HG03025 (cell line): ENCODE data around the gene ALPL.
"Not testable (repeated sequence)": the region's sequence is repeated elsewhere in the genome, so short reads cannot be mapped to it uniquely, and the experiment has no call there.

Experiments
- ATAC-seq: cut with Tn5 transposase; IDR thresholded peaks from one replicate; pipeline ENCODE4 v1.9.1; 2021; ENCODE audit warnings: mild to moderate bottlenecking, moderate library complexity; ENCODE audit not compliant: unreplicated experiment, low FRiP score

The ALPL gene

DNA sequence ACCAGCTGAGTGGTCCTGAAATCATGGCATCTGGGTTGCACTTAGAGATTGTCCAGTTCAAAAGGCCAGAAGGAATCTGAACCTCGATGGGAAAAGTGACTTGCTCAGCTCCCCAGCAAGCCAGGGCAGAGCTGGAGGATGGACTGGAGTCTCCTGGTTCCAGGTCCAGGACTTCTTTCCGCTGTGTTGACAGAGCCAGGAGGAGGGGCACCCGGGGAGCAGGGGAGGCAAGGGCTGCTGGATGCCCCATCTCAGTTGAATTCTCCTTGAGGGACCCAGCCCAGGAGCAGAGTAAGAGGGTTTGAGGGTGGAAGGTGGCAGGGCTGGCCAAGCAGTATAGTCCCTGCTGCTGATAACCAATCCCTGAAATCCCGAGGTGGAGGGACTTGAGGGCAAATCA lies 2.4 kb upstream of the ALPL start:
- no peak for ATAC-seq

GRCh38 chr1:21507511-21508270 lies 1.5 kb upstream of the ALPL start:
- ATAC-seq = no peak

DNA sequence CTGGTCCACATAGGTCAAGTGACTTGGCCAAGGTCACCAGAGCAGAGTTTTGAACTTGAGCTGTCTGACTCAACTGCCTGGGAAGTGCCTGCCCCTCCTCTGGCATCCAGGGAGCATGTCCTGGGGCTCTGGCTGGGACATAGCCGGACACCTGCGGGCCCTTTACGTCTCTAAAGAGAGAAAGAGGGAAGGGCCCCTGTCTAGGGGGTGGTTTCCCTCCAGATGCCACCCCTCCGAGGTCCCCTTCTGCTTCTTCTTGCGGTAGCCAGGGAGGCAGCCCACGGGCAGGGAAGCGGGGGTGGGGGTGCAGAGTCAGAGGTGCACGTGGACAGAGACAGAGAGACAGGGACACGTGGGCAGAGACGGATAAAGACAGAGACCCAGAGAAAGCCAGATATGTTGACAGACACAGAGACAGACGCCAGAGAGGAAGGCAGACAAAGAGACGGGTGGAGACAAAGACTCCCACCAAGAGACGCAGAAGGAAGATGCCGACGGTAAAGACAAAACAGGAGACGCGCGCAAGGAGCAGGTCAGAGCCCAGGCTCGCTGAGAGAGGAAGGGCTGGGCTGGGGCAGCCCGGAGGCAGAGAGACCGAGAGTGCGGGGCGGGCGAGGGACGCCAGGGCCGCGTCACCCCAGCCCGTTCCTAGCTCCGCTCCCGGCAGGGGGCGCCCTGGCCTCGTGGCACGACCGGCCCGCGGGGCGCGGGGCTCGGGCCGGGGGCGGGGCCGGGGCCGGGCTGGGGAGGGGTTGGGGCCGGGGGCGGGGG lies 458 bp upstream of the ALPL start:
- no peak for ATAC-seq

DNA sequence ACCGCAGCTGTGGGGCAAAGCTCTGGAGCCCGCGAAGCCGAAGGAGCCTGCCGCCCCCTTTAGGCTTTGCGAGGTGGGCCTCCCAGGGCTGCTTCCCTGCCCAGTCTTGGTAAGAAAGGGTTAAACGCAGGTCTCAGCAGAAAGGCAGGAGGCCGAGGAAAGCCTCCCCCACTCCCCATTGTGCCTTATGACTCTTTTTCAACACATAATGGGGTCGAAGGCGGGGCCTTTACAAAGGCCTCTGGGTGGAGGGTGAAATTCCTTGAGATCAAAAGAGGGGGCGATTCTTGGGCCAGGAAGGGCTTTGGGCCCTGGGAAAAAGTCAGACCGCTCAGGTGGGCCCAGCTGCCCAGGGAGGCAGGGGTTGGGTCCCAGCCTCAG lies 880 bp downstream of the ALPL start:
- no peak for ATAC-seq

GRCh38 chr1:21510885-21511578 lies 1.8 kb downstream of the ALPL start:
- ATAC-seq = no peak

DNA sequence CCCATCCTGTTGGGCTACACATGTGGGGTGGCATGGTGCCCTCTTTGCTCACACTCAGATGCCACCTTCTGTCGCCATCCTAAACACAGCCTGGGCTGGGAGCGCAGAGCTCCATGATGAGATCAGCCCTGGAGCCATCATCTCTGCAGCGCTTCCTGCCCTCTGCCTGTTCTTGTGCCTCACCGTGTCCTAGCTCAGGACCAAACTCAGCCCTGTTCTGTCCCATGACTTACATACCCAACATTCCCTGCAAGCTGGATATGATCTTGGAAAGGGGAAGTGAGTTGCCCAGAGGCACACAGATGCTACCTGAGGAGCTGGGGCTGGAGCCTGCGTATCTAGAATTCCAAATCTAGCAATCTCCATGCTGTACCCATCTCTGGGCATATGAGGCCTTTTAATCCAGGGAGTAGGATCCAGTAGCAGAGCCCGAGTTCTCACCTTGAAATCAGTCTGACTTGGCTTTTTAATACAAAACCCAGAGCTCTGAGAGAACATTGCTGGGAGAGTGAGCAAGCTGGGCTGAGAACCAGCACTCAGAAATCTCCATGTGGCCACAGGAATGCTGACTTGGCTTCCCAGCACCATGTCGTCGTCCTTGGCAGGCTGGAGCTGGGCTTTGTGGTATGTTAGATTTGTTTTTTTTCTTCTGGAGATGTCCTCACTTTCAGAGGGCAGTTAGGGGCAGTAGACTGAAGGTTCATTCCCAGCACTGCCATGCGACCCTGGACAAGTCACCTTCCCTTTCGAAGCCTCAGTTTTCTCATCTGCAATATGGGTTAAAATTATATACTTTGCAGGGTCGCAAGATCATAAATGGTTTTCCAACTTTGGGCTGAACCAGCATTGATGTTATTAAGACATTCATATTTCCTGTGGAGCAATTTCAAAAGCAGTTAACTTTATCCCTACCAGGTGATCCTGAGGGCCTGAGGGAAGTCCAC lies 2.6 kb downstream of the ALPL start:
- ATAC-seq = no peak

DNA sequence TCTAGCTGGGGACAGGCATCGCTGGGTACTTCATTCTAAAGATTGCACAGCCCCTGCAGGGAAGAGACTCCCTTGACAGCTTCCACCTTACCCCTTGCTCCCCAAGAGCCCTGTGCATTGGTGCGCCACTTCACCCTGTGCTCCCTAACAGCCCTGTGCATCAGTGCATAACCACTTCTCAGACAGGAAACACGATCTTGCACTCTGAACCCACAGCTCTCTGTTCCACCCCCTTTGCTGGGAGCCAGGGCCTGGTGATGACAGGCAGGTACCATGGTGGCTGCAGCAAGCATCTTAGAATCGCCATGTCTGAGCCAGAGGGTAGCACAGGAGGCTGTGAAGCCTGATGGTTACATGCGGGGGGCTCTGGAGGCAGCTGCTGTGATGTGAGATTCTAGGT lies 5.0 kb downstream of the ALPL start:
- peak; percentile 55 for ATAC-seq

DNA sequence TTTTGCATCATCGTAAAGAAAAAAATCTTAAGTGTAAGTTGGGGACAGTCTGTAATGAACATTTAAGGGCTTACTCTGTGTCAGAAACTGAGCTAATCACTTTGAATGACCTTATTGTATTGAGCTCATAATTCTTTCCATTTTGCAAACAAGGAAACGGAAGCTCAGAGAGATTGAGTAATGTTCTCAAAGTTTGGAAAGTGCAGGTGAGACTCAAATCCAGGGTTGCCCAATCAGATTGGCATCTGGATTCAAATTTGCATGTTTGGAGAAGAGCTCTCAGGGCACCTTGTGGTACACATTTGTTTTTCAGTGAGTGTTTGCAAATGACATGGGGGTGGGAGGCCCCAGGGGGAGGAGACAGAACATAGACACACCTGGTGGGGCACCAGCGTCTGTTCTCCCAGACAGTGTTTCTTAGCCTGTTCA lies 8.0 kb downstream of the ALPL start:
- ATAC-seq = no peak

GRCh38 chr1:21517660-21518480 lies 8.6 kb downstream of the ALPL start:
- ATAC-seq = no peak

DNA sequence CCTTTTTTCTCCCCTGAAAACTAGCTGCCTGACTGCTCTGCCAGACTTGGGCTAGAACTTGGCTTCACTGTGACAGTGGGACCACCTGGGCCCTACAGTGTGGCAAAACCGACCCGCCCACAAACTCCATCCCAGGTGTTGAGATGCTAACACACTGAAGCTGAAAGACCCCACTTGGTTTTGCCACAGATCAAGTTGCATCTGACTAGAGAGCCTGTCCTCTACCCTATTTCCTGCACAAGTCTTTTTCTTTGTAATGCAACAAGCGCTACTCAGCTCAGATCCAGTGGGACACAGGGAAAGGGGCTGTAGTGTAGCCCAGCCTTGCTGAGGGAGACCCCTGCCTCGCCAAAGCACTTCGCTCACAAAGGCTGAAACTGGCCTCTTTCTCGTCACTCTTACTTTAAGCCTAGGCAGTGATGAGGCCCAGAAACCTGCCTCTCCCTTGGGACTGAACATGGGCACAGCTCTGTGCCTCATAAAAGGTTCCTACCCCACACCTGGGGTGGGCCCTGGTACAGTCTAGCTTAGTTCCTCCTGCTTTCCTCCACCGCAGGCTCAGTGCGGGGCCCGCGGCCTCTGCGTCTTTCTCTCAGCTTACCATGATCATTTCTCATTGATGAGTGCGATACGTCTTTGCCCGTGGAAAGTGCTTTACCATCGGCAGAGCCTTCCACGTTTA lies 9.7 kb downstream of the ALPL start:
- no peak for ATAC-seq

- ATAC-seq = not testable (repeated sequence)
Observed at GRCh38 chr1:21519486-21520070, 10.4 kb downstream of the ALPL start.

- no peak for ATAC-seq
Observed at GRCh38 chr1:21520899-21521716, 11.9 kb downstream of the ALPL start.

DNA sequence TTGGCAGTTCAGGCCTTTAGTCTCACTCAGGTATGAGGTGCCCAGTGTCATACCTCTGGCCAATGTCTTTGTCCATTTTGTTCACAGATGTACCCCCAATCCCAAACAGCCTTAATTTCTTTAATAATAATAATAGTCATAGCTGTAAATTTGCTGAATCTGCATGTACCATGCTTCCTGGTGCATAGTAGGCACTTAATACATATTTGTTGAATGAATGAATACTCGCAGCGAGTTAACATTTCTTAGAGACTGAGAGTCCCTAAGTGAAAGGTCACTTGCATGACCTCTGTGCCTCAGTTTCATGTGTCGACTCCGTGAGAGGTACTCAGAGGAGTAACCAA lies 12.5 kb downstream of the ALPL start:
- no peak for ATAC-seq

DNA sequence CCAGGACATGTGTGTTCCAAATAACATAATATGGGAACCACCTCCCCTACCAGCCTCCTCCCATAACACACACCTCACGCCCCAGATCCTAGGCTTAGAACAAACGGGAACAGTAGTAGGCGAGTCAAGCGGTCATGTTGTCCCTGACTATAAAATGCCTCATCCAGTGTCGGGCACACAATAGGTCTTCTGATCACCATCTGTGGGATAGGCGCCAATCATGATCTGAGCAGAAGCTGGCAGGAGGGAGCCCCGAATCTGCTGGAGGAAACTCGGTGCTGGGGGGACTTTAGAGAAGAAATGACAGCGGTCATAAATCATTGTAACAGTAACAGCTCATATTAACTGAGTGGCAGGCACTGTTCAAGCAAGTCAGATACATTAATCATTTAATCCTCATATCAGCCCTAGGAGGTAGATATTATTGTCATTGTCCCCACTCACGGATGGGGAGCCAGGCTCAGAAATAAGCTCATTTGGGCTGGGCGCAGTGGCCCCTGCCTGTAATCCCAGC lies 13.4 kb downstream of the ALPL start:
- ATAC-seq = no peak

DNA sequence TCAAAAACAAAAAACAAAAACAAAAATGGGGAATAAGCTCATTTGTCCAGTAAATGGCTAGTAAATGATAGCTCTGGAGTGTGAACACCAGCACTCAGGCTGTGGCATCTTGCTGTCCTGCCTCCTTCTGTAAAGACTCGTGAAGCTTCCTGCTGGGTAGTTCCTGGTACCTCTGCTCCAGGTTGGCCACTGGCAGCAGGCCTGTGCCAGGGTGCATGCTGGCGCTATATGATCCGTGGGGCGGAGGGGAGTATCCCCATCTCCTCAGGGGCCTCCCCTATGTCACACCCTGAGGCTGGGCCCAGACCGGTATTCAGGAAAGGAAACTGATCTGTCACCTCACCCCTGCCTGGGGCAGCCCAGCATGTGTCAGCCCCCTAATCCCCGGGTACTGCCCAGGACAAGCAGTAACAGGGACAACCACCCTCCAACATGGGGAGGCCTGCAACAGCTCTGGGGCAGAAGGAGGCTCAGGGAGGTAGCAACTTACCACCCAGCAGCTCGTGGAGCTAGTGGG lies 14.1 kb downstream of the ALPL start:
- ATAC-seq = no peak

GRCh38 chr1:21524220-21524619 lies 15.0 kb downstream of the ALPL start:
- ATAC-seq = no peak

GRCh38 chr1:21524686-21525339 lies 15.6 kb downstream of the ALPL start:
- ATAC-seq = no peak
